Ishikawa (cell line): ENCODE results near the gene PDYN.

Source experiments
- CEBPB ChIP-seq: IDR thresholded peaks from 2 replicates; pipeline ENCODE4 v1.6.1; 2012
- CREB1 ChIP-seq: IDR thresholded peaks from 2 replicates; pipeline ENCODE4 v1.6.1; 2012; ENCODE audit warnings: low read depth
- EGR1 ChIP-seq: IDR thresholded peaks from 2 replicates; pipeline ENCODE4 v1.6.1; 2012
- EP300 ChIP-seq: IDR thresholded peaks from 2 replicates; pipeline ENCODE4 v1.6.1; 2012; ENCODE audit warnings: borderline replicate concordance
- FOXM1 ChIP-seq: IDR thresholded peaks from 2 replicates; pipeline ENCODE4 v1.6.1; 2012; ENCODE audit warnings: low read depth, borderline replicate concordance
- MAX ChIP-seq: IDR thresholded peaks from 2 replicates; pipeline ENCODE4 v1.6.1; 2012
- NFIC ChIP-seq: IDR thresholded peaks from 2 replicates; pipeline ENCODE4 v1.6.1; 2012
- RAD21 ChIP-seq: IDR thresholded peaks from 2 replicates; pipeline ENCODE4 v1.6.1; 2012; ENCODE audit warnings: low read depth
- REST ChIP-seq: IDR thresholded peaks from 2 replicates; pipeline ENCODE4 v1.6.1; 2012; ENCODE audit warnings: low read depth, mild to moderate bottlenecking
- TAF1 ChIP-seq: IDR thresholded peaks from 2 replicates; pipeline ENCODE4 v1.6.1; 2012; ENCODE audit warnings: low read depth, mild to moderate bottlenecking
- TCF12 ChIP-seq: IDR thresholded peaks from 2 replicates; pipeline ENCODE4 v1.6.1; 2012; ENCODE audit warnings: low read depth
- TEAD4 ChIP-seq: IDR thresholded peaks from 2 replicates; pipeline ENCODE4 v1.6.1; 2012
- USF1 ChIP-seq: IDR thresholded peaks from 2 replicates; pipeline ENCODE4 v1.6.1; 2012
- YY1 ChIP-seq: IDR thresholded peaks from 2 replicates; pipeline ENCODE4 v1.6.1; 2012; ENCODE audit warnings: low read depth
- ZBTB7A ChIP-seq: IDR thresholded peaks from 2 replicates; pipeline ENCODE4 v1.6.1; 2012; ENCODE audit warnings: low read depth

Gene PDYN

GRCh38 chr20:1982686-1983085, 11.2 kb downstream of the PDYN start:
- TF ChIP-seq TAF1: no peak
- no peak for TF ChIP-seq USF1
- TF ChIP-seq REST: no peak
- no peak for TF ChIP-seq EGR1
- no peak for TF ChIP-seq NFIC
- no peak for TF ChIP-seq TEAD4
- TF ChIP-seq YY1: no peak
- no peak for TF ChIP-seq ZBTB7A
- TF ChIP-seq TCF12: no peak
- no peak for TF ChIP-seq RAD21

- TF ChIP-seq YY1 (no peak), EP300 (no peak), EGR1 (no peak), REST (peak; percentile 75)
Measured at GRCh38 chr20:1979106-1979778, 14.6 kb downstream of the PDYN start.

GRCh38 chr20:1975291-1975690, 18.6 kb downstream of the PDYN start:
- TF ChIP-seq CEBPB (no peak), CREB1 (no peak), EP300 (no peak), FOXM1 (no peak), REST (no peak), YY1 (no peak), USF1 (no peak), MAX (no peak), EGR1 (no peak), NFIC (no peak), TCF12 (no peak), TEAD4 (no peak), TAF1 (no peak)

GRCh38 chr20:1973601-1974440, 20.0 kb downstream of the PDYN start:
- no peak for TF ChIP-seq TEAD4
- no peak for TF ChIP-seq YY1
- TF ChIP-seq ZBTB7A: no peak
- no peak for TF ChIP-seq EP300
- TF ChIP-seq USF1: no peak
- no peak for TF ChIP-seq RAD21
